Thyroid gland (tissue), 4 donors: ENCODE measurements around the gene CCDC116.
A peak's percentile ranks its signal among the peaks of the same experiment; 100 is the strongest.

ENCODE experiments used
- CTCF ChIP-seq, 6 experiments: fragments of 200-600 bp in 3 of 6; fragments of 450-650 bp in 3 of 6; sonication (generic) in 3 of 6; IDR thresholded peaks; one replicate each; pipeline ENCODE4 v1.5.1; 2016 to 2019; ENCODE audit warnings: antibody characterized with exemption in 6 of 6, mild to moderate bottlenecking in 2 of 6, inconsistent platforms in 1 of 6, moderate library complexity in 1 of 6
- POLR2A ChIP-seq, 2 donors: fragments of 450-650 bp; IDR thresholded peaks; one replicate each; pipeline ENCODE4 v1.6.1; 2017; ENCODE audit warnings: antibody characterized with exemption in 2 of 2, mild to moderate bottlenecking in 2 of 2, moderate library complexity in 1 of 2

GRCh38 chr22:21657360-21658032, 24.9 kb downstream of the CCDC116 start:
- peak in 1 of 2 donors; percentile 65 for TF ChIP-seq POLR2A (IDR thresholded peaks at IDR 0.05)
- TF ChIP-seq CTCF (IDR thresholded peaks at IDR 0.05), result peak in 3 of 6 experiments; percentile 17 to 38 (median 32)
